GOT3 (cell line): ENCODE data around the gene MAFG.

ENCODE experiments used
- DNase-seq: peaks from one replicate; lab custom pipeline; 2025; ENCODE audit warnings: mixed read lengths; lab: John Stamatoyannopoulos, UW

MAFG gene

DNA sequence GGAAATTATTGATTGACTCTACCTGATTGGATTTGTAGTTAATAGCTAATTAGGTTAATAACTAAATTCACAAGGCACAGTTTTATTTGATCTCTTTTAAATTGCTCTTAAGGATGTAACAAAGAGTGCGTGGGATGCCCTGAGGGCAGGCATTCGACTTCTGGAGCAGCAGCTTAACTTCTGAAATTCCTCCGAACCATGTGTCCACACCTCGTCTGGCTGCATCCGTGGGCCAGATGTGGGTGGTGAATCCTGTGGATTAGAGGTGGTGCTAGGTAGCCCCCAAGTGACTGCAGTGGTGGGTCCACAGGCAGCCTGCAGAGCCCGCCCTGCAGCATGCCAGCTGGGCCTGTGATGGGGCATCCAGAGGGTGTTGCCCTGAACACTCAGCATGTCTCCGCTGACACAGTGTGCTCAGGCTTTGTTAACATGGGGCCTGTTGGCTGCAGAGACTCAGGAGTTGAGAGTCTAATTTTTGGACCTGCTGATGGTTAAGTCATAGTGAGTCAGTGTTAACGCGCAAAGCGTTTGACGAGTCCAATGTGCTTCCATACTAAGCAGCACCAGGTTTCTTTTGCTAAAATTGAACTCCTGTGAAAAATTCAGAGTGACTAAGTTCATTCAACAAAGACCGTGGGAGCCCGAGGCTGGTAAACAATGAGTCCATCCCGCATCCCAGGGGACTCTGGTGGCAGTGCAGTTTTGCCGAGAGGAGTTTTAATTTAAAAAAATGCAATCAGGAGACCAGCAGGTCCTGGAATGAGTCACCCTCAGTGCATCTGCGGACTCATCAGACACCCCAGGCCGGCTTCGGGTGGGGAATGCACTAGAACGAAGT is 29.3 kb downstream of the MAFG start:
- peak; percentile 63 for DNase-seq

DNA sequence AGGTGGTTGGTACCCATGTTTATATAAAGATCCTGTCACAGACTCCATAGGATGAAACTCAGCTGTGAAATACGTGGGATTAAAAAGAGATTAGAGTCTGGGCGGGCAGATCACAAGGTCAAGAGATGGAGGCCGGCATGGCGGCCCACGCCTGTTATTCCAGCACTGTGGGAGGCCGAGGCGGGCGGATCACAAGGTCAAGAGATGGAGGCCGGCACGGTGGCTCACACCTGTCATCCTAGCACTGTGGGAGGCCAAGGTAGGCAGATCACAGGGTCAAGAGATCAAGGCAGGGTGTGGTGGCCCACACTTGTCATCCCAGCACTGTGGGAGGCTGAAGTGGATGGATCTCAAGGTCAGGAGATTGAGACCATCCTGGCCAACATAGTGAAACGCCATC is 32.1 kb downstream of the MAFG start:
- DNase-seq = no peak

DNA sequence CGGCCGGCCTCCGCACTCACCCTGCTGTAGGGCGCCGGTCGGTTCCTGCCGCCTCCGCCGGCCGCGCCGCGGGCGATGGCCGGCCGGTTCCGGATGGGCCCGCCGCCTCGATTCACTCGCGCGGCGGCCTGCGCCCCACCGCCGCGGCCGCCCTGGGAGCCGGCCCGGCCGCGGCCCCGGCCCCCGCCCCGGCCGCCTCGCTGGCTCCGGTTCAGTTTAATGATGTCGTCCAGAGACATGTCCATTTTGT is 36.3 kb downstream of the MAFG start:
- DNase-seq = no peak

DNA sequence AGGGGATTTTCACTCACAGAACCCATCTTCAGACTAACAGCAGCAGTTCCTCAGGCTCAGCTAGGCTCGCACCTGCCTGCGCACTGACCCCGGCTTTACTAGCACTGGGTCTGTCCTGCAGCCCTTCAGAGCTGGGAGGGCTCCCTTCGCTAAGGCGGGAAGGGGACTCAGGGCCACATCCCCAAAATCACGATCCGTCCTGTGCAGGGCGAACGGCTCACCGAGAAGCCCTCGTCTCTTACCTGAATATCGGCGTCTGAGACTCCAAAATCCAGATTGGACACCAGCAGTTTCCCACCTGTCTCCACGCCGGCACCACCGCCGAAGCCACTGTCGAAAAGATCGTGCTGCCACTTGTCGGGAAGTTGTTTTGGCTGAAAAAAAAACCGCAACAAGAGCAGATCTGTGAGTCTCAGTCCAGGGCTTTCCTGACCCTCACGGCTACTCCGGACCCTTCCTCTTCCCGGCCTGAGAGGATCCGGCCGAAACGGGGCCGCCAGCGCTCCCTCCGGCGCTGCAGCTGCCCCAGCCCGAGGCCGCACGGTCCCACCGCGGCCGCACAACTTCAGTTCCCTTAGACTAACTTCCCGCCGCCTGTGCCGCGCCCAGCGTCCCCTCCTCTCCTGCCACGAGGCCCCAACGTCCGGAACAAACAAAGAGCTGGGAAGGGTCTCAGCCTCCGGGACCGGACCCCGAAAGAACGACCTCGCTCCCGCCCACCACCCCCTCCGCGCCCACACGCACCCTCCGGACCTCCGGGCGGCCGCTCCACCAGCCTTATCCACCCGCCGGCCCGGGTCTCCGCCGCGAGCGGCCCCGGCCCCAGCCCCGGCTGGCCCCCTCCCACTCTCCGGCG is 36.9 kb downstream of the MAFG start:
- DNase-seq = no peak

DNA sequence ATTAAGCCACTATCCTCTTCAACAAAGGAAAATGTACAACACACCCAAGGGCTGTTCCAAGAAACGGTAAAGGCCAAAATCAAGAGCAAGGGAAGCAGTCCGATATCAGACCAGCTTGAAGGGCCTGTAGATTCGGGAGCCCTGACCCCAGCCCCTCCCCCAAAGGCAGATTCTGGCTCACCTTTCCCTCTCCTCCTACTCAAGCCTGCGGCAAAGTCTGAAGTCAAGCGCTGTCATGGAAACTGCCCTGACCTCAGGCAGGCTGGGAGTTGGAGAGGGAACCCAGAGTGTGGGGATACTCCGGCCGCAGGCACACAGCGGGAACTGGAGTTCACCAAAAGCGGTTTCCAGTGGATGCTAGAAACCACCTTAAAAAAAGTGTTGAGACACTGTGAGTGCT is 37.9 kb downstream of the MAFG start:
- DNase-seq = no peak

DNA sequence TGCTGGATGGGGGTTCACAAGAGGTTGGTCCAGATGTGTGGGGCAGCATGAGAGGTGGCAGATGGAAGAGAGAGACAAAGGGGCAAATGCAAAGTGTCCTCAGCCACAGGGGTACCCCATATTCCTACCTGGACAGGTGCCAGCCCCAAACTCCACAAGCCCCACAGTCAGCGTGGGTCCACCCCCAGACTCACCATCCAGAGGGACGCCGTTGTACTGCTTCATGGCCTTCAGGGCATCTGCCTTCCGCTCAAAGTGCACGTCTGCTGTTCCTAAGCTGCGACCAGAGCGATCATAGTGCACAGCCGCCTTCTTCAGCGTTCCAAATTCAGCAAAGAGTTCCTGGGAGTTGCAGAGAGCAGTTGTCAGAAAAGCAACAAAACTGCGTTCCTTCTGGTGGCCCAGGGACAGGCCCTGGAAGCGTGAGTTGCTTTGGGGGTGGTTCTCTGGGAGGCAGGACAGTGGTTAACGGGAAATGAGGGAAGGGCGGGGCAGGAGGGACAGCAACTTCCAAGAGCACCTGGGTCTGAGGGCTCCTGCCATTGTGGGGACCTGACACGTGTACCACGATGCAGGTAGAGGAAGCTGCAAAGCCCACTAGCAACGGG is 38.4 kb downstream of the MAFG start:
- DNase-seq = no peak

DNA sequence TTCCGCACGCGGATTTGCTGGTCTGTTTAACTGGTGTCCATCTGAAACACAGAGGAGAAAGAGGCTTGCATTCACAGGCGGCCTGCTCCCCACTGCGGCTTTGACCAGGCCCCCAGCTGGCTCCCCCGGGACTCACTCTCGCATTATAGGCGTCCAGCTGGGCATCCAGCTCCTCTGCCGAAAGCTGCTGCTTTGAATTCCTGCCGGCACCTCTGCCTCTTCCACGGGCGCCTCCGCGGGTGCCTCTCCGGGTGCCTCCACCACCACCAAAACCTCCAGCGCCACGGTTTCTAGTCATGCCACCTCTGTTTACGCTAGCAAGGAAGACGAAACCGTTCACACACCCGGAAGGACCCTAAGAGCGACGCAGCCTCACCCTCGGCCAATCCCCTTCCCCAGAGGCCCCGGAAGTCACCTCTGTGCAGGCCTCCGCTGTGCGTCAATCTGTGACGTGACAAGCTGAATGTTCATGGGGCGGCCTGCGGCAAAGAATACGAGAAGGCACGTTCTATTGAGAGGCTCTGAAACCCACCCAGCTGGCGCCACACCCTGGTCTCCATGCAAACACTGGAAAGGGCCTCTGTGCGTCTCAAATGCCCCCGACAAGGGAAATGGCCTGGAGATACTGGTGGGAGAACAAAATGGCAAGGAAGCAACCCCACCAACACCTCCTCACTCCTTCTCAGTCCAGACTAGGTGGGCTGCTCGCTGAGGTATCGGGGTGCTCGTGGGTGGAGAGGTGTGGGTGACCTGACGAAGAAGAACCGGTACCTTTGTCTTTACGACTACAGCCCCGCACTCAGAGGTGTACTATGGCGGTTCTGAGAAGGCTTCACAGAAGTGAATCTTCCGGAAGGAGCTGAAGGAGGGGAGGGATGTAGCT is 39.2 kb downstream of the MAFG start:
- no peak for DNase-seq

DNA sequence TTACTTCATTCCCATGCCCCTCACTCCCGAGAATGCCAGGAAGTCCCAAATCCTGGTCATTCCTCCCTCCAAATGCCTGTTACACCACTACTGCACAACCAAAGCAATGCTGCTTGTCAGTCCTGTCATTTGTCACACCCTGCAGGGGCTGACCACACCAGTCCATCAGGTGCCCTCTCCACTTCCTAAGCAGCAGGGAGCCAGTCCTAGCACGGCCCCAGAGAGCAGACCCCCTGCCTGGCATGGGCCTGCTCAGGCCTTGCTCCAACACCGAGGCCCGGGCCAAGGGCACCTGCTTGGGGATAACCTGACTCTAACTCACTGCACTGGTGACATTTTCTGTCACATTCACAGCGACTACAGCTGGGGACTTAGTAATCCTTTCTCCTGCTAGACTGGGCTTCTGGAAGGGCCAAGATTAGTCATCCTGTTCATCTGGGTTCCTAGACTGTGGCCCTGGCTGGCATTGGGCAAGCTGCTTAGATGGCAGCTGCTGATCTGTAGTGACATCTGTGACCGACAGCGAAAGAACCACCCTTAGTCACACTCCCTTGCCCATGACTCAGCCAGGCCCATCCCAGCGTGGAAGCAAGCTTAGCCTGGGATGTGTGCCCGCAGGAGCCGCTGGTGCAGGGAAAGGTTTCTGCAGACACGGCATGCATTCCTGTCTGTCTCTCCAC is 41.5 kb downstream of the MAFG start:
- no peak for DNase-seq

DNA sequence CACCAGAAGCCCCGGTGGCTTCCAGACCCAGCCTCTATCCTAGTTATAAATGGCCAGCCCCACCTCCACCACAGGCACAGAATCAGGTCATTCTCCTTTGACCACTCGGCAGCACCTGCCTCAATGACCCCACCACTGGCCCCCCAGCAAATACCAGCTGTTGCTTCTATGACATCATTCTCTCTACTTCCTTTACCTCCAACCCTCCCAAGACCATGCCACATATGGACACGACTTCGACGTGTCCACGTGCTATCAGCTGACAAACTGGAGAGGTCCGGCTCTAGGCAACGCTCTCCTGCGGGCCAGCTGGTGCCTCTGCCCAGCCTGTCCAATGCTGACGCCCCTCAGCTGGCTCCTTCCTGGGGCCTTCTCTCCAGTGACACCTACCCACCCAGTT is 42.1 kb downstream of the MAFG start:
- no peak for DNase-seq

DNA sequence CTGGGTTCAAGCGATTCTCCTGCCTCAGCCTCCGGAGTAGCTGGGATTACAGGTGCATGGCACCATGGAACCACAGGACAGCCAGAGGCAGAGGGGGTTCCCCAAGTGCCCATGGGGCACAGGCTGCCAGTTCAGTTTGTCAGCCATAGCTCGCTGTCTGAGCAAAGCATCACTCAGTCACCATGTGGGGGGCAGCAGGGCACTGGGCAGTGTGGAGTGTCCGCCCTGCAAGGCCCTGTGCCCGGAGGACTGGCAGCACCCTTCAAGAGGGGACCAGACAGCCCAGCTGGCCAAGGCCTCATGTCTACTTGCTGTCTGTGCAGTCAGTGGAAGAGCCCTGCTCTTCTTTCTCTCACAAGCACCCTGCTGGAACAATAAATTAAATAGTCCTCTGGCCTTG is 42.6 kb downstream of the MAFG start:
- DNase-seq = no peak

DNA sequence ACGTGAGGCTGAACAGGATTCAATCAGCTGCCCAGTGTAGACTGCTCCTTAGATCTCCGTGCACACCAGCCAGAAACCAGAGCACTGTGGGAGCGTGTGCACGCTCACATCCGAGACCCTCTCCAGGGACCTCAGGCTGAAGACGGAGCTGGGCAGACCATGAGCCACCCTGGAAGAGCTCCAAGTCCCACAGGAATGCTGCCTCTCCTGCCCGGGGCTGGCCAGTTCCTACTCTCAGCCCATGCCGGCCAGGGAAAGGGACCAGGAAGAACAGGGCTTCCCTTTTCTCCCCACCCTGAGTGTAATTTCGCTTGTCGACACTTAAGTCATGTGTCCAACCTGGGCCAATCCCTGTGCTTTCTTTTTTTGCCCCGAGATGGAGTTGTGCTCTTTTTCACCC is 43.0 kb downstream of the MAFG start:
- no peak for DNase-seq

DNA sequence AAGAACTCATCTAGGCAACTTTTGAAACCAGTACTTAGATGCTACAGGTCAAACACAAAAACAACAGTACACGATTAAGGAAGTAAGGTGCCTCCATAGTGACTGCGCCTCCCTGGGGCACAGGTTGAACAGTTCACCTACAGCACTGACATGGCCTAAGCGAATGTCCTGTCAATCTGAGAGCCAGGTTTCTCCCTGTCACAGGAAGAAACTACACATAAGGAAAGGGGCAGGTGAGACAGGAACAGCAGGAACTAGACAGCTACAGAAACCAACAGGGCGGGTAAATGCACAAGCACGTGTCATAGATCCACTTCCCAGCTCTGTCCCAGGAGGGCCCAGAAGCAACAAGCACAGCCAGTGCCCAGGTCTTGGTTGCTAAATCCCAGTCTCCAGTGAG is 48.4 kb downstream of the MAFG start:
- no peak for DNase-seq

DNA sequence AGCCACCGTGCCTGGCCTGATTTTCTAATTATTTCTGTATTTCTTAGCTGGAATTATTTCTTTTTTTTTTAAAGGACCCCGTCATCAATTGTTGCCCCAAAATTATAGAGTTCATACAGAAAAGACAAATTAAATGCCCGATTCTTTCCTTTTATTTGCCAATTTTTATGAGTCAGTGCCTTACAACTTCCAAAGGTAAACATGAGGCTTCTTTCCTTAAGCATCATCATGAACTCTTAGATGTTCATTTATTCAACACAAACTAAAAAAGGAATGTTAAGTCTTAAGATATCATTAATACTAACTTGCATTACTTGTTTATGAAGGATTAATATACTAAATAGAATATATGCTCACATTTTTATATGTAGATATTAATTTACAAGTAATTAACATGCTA is 49.2 kb downstream of the MAFG start:
- DNase-seq = no peak

DNA sequence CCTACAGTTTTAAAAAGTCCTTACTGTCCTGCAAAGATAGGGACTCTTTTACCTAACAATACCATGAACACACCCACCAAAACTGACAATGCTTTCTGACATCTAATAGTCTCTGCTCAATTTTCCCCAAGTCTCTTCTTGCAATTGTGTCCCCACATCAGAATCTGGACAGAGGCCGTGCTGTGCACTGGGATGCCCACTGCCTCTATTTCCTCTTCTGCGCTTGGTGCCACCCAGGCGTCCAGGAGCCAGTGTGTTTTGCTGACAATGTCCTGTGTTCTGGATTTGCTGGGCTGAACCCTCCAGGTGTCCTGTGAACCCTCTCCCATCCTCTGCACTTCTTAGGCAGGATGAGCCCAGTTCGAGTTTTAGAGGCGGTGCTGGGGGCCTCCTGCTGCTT is 50.0 kb downstream of the MAFG start:
- no peak for DNase-seq

DNA sequence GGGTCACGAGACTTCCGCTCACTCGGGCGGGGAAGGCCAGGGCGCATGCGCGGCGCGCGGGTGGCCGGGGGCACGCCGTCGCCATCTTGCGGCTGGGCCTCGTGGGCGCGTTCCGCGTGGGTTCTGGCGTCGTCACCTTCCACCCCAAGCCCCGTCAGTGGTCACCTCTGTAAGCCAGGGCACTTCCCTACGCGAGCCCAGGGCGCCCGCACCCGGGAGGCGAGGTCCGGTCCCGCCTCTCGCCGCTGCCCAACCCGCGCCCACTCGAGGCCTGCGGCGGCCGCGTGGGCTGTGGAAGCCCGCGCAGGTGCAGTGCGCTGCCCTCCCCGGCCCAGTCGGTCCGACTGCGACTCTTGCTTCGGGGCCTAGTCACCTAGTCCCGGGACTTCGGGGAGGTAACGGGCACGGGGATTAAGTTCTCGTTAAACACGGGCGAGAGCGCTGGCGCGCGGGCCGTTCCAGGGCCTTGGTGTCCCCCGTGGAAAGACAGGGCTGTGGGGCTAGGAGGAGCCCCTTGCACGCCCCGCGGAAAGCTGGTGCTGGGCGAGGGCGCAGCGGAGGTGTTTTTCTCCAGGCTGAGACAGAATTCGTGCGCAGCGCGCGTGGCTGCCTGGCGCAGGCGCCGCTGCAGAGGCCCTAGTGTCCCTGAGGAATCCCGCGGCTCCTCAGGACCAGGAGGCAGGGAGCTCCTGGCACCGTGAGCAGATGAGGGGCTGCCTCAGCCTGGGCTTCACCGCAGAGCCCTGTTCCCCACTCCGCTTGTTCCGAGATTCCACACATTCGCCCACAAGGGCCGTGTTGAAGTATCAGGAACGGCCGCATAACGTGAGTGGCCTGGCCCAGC is 55.9 kb downstream of the MAFG start:
- peak; percentile 83 for DNase-seq

DNA sequence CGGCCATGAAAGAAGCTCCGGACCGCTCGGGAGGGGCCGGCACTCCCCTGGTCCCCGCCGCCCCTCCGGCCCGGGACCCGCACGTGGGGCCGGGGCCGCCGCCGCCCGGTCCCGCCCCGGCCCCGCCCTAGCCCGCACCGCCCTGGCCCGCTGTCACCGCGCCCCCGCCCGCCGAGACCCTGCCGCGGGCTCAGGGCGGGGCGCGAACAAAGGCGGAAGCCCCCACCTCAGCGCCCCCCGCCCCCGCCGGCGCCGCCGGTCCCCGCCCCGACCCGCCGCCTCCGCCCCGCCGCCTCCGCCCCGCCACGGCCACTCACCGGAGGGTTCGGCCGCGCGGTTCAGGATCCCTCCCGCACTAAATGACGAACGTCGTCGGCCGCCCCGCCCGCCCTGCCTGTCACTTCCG is 56.6 kb downstream of the MAFG start, which contains the start of gene ARHGDIA:
Gene ARHGDIA (minus strand): TSS at position 357 of the 406 bp plus-strand sequence. CDS start 1,407 bp downstream, outside the sequence.
- no peak for DNase-seq

DNA sequence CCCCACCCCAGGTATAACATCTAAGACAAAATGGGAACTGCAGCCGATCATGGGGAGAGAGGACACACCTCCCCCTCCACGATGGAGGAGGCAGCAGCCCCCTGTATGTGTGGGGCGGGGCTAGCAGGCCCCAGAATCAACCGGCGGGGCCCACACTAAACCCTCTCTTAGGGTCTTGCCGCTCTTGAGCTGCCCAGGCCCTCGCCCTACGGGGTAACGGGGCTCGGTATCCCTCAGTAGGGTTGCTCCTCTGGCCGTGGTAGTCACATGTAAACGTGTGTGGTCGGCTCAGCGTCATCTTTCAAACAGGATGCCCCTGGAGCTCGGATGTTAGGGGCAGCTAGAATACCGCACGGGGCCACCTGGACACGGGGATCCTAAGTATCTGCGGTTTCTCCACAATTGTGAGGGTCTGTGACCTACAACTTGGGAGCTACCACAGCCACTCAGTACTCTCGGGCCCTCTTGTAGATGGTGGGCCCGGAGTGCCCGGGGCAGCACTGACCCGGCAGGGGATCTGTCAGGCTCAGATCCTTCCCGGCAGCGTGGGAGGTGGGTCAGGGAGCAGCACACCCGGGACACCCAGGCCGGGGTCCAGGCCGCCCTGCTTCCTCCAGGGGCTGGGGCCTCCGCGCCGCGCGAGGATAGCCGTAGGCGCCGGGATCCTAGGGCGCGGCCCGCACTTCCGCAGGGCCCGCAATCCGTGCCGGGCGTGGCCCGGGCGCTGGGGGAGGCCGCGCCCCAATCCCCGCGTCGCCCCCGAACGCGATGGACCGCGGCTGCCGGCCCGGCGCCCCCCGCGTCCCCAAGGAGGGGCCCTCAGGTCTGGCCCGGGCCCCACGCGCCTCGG is 57.2 kb downstream of the MAFG start:
- DNase-seq = no peak

DNA sequence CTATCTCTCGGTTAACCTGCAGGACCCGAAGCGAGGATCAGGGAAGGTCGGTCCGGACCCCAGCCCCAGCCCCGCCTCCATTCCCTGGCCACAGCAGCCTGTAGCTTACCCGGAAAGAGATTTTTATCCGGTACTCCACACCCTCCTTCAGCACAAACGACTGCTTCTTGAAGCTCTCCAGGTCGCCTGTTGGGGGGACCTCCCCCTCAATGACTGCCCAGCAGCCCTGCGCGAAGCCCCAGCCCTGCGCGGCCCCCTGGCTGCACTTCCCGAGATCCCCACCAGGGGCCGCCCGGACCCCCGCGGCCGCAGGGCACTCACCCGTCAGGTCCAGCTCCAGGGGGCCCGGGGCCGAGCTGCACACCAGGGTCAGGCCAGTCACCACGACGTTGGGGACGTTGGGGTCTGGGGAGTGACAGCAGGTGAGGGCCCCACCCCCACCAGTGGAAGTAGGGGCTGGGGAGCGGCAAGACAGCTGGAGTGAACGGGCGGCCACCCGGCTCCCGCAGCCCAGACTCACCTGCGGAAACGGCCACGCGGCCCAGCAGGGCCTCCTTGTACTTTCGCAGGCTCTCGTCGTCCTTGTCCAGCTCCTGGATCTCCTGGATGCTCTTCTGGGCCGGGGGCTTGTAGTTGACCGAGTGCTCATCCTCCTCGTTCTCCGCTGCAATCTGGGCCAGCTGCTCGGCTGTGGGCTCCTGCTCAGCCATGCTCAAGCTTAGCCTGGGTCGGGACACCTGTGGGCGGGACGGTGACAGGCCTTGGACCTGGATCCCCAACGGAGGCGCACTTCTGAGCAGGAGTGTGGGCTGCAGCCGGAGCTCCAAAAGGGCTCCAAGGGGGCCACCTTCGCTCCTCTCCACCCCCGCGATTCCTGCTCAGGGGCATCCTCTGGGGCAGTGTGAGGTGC is 58.1 kb downstream of the MAFG start:
- DNase-seq = no peak
